Measurements from ENCODE around the gene MAZ. TPM values are rescaled to one million over a fixed set of nuclear protein-coding genes. Genes with fewer than 3 reads are reported as not detected.

Gene MAZ
- total RNA-seq, 1 donor from 2014 or later, result 294 TPM

- Mint-ChIP-seq H3K9me3 (no peaks in the 10 kb centered on the region), H3K4me3 (no peak overlapping the region), H3K27me3 (no peaks in the 10 kb centered on the region), H3K4me1 (ENCODE audit: unreplicated experiment) (peaks cover 8% of the 10 kb centered on the region), H3K27ac (no peak overlapping the region), H3K36me3 (no peaks in the 10 kb centered on the region)
- DNase-seq (ENCODE audit: extremely low spot score, unreplicated experiment), result no peak
- TF ChIP-seq CTCF (conservative IDR thresholded peaks at IDR 0.05), result no peak
Measured at GRCh38 chr16:29761882-29762281, 44.4 kb upstream of the MAZ start.

- H3K36me3 Mint-ChIP-seq, result no peaks in the 10 kb centered on the region
- H3K27ac Mint-ChIP-seq, result no peak overlapping the region
- H3K4me1 Mint-ChIP-seq (ENCODE audit: unreplicated experiment), result peaks cover 7% of the 10 kb centered on the region
- no peaks in the 10 kb centered on the region for H3K9me3 Mint-ChIP-seq
- no peak for TF ChIP-seq CTCF (conservative IDR thresholded peaks at IDR 0.05)
- no peaks in the 10 kb centered on the region for H3K27me3 Mint-ChIP-seq
- DNase-seq (ENCODE audit: extremely low spot score, unreplicated experiment), result no peak
- no peak overlapping the region for H3K4me3 Mint-ChIP-seq
Measured at GRCh38 chr16:29763326-29763725, 43.0 kb upstream of the MAZ start.

- no peak for DNase-seq (ENCODE audit: extremely low spot score, unreplicated experiment)
- H3K4me3 Mint-ChIP-seq, result no peak overlapping the region
- H3K27me3 Mint-ChIP-seq, result no peaks in the 10 kb centered on the region
- no peaks in the 10 kb centered on the region for H3K9me3 Mint-ChIP-seq
- H3K4me1 Mint-ChIP-seq (ENCODE audit: unreplicated experiment), result peaks cover 9% of the 10 kb centered on the region
- no peak for TF ChIP-seq CTCF (conservative IDR thresholded peaks at IDR 0.05)
- peak overlapping the region; percentile 78 for H3K27ac Mint-ChIP-seq
- no peaks in the 10 kb centered on the region for H3K36me3 Mint-ChIP-seq
Measured at GRCh38 chr16:29765167-29766032, 40.9 kb upstream of the MAZ start.

GRCh38 chr16:29766571-29766970, 39.8 kb upstream of the MAZ start:
- no peaks in the 10 kb centered on the region for H3K36me3 Mint-ChIP-seq
- TF ChIP-seq CTCF (conservative IDR thresholded peaks at IDR 0.05), result no peak
- H3K9me3 Mint-ChIP-seq, result no peaks in the 10 kb centered on the region
- no peak overlapping the region for H3K27ac Mint-ChIP-seq
- no peak overlapping the region for H3K4me3 Mint-ChIP-seq
- H3K27me3 Mint-ChIP-seq, result no peaks in the 10 kb centered on the region
- DNase-seq (ENCODE audit: extremely low spot score, unreplicated experiment), result no peak
- H3K4me1 Mint-ChIP-seq (ENCODE audit: unreplicated experiment), result peaks cover 6% of the 10 kb centered on the region

GRCh38 chr16:29767062-29767461, 39.3 kb upstream of the MAZ start:
- Mint-ChIP-seq H3K27ac (no peak overlapping the region), H3K36me3 (no peaks in the 10 kb centered on the region), H3K9me3 (no peaks in the 10 kb centered on the region), H3K4me3 (no peak overlapping the region), H3K4me1 (ENCODE audit: unreplicated experiment) (peaks cover 6% of the 10 kb centered on the region), H3K27me3 (no peaks in the 10 kb centered on the region)
- no peak for TF ChIP-seq CTCF (conservative IDR thresholded peaks at IDR 0.05)
- no peak for DNase-seq (ENCODE audit: extremely low spot score, unreplicated experiment)

All from type B pancreatic cell (in vitro differentiated cells).